IMR-90 (cell line): ENCODE data around the gene BRD8. TPM values are rescaled to one million over a fixed set of nuclear protein-coding genes. Genes with fewer than 3 reads are reported as not detected.
A peak's percentile ranks its signal among the peaks of the same experiment; 100 is the strongest.

Experiments used
- ATAC-seq: fragments of 200-7000 bp; cut with Tn5 transposase; 2 replicates; pipeline ENCODE4 v1.9.1; 2020; ENCODE audit warnings: low read depth, mild to moderate bottlenecking, moderate library complexity
- BruUV-seq: library from RNA; stranded (reverse); fragments of 400-500 nt; replicated peaks from 2 replicates; lab custom pipeline; 2021; lab: Mats Ljungman, UMichigan
- CTCF ChIA-PET: fragments of 300-600 bp; formaldehyde crosslinking; extraction: SDS; loops from one replicate; lab custom pipeline; 2021; ENCODE audit warnings: antibody characterized with exemption; lab: Yijun Ruan, JAX
- POLR2A ChIA-PET: fragments of 300-600 bp; sonication (Branson Sonifier 250); formaldehyde crosslinking; loops from one replicate; lab custom pipeline; 2022; ENCODE audit warnings: antibody characterized with exemption; ENCODE audit not compliant: unreplicated experiment; lab: Charles Lee
- DNase-seq: peaks from one replicate; pipeline ENCODE4 v3.0.0; 2013
- H2AFZ ChIP-seq: replicated peaks from 2 replicates; pipeline ENCODE3; 2013; ENCODE audit warnings: low read length, mild to moderate bottlenecking; ENCODE audit not compliant: poor library complexity
- H2AK5ac ChIP-seq: 2 replicates; pipeline ENCODE4 v1.6.1; 2013; ENCODE audit warnings: low read depth, low read length, inconsistent platforms
- H2AK9ac ChIP-seq: replicated peaks from 2 replicates; pipeline ENCODE3; 2013; ENCODE audit warnings: mild to moderate bottlenecking, low read depth, low read length, moderate library complexity; ENCODE audit not compliant: poor library complexity
- H2BK120ac ChIP-seq: 2 replicates; pipeline ENCODE4 v1.6.1; 2013; ENCODE audit warnings: low read depth, low read length, inconsistent platforms
- H2BK15ac ChIP-seq: 3 replicates; pipeline ENCODE4 v1.6.1; 2013; ENCODE audit warnings: low read depth, low read length, inconsistent platforms
- H2BK20ac ChIP-seq: 2 replicates; pipeline ENCODE4 v1.6.1; 2013; ENCODE audit warnings: low read depth, mild to moderate bottlenecking, inconsistent platforms, low read length, moderate library complexity
- H2BK5ac ChIP-seq: 2 replicates; pipeline ENCODE4 v1.6.1; 2013; ENCODE audit warnings: mild to moderate bottlenecking, low read depth, low read length, inconsistent platforms; ENCODE audit not compliant: poor library complexity, severe bottlenecking
- H3K14ac ChIP-seq: replicated peaks from 2 replicates; pipeline ENCODE4 v1.6.1; 2013; ENCODE audit warnings: low read depth, low read length, inconsistent platforms
- H3K18ac ChIP-seq: 2 replicates; pipeline ENCODE4 v1.6.1; 2013; ENCODE audit warnings: low read depth, low read length, control low read depth
- H3K23ac ChIP-seq: 2 replicates; pipeline ENCODE4 v1.6.1; 2013; ENCODE audit warnings: low read depth, low read length, inconsistent platforms
- H3K27ac ChIP-seq: 2 replicates; pipeline ENCODE4 v1.5.1; 2013; ENCODE audit warnings: mild to moderate bottlenecking, control low read depth, low read length; ENCODE audit not compliant: insufficient read depth
- H3K27me3 ChIP-seq: 2 replicates; pipeline ENCODE4 v1.6.1; 2013; ENCODE audit warnings: low read length; ENCODE audit not compliant: control insufficient read depth, insufficient read depth
- H3K36me3 ChIP-seq: 2 replicates; pipeline ENCODE4 v1.6.1; 2013; ENCODE audit warnings: low read length, mixed read lengths; ENCODE audit not compliant: control insufficient read depth, insufficient read depth
- H3K4ac ChIP-seq: 2 replicates; pipeline ENCODE4 v1.6.1; 2013; ENCODE audit warnings: low read depth, low read length, inconsistent platforms
- H3K4me1 ChIP-seq: 2 replicates; pipeline ENCODE4 v1.6.1; 2013; ENCODE audit warnings: low read length, mixed read lengths; ENCODE audit not compliant: control insufficient read depth, insufficient read depth
- H3K4me2 ChIP-seq: 2 replicates; pipeline ENCODE4 v1.6.1; 2013; ENCODE audit warnings: low read depth, mild to moderate bottlenecking, control low read depth, low read length, moderate library complexity
- H3K4me3 ChIP-seq: 2 replicates; pipeline ENCODE4 v1.5.1; 2013; ENCODE audit warnings: low read depth, mild to moderate bottlenecking, control low read depth, low read length, moderate library complexity; ENCODE audit not compliant: insufficient read depth
- H3K56ac ChIP-seq: 2 replicates; pipeline ENCODE4 v1.6.1; 2013; ENCODE audit warnings: low read length, inconsistent platforms; ENCODE audit not compliant: insufficient read depth; ENCODE audit errors: extremely low read depth
- H3K79me1 ChIP-seq, 2 experiments: 2 replicates each; pipeline ENCODE4 v1.6.1; 2013; ENCODE audit warnings: low read length in 2 of 2, inconsistent platforms in 1 of 2, low read depth in 1 of 2
- H3K9ac ChIP-seq: 2 replicates; pipeline ENCODE4 v1.6.1; 2013; ENCODE audit warnings: low read depth, low read length, control low read depth
- H3K9me1 ChIP-seq: 2 replicates; pipeline ENCODE4 v1.6.1; 2013; ENCODE audit warnings: low read length, inconsistent platforms; ENCODE audit not compliant: insufficient read depth
- H3K9me3 ChIP-seq: 2 replicates; pipeline ENCODE4 v1.6.1; 2013; ENCODE audit warnings: low read length; ENCODE audit not compliant: control insufficient read depth, insufficient read depth
- H4K20me1 ChIP-seq: 2 replicates; pipeline ENCODE4 v1.6.1; 2013; ENCODE audit warnings: low read length, inconsistent platforms; ENCODE audit not compliant: insufficient read depth
- H4K5ac ChIP-seq: 2 replicates; pipeline ENCODE4 v1.6.1; 2013; ENCODE audit warnings: mild to moderate bottlenecking, low read depth, low read length, control low read depth
- H4K8ac ChIP-seq, 2 experiments: 2 replicates each; pipeline ENCODE4 v1.6.1; 2013; ENCODE audit warnings: low read depth in 2 of 2, low read length in 2 of 2, control low read depth in 1 of 2, inconsistent platforms in 1 of 2
- H4K91ac ChIP-seq: 2 replicates; pipeline ENCODE4 v1.6.1; 2013; ENCODE audit warnings: low read depth, low read length, inconsistent platforms; ENCODE audit not compliant: insufficient read depth
- BHLHE40 ChIP-seq: fragments of 150-350 bp; IDR thresholded peaks from 2 replicates; pipeline ENCODE4 v1.6.1; 2016; ENCODE audit warnings: mild to moderate bottlenecking, low read depth, low read length
- CEBPB ChIP-seq: IDR thresholded peaks from 2 replicates; pipeline ENCODE4 v1.6.1; 2012; ENCODE audit warnings: low read depth, low read length, improper control_type of control experiment
- FOS ChIP-seq: fragments of 150-350 bp; IDR thresholded peaks from 2 replicates; pipeline ENCODE4 v1.6.1; 2016; ENCODE audit warnings: low read depth, low read length
- MAFK ChIP-seq: IDR thresholded peaks from 2 replicates; pipeline ENCODE4 v1.6.1; 2012; ENCODE audit warnings: low read depth, low read length, improper control_type of control experiment
- POLR2A ChIP-seq: IDR thresholded peaks from 2 replicates; pipeline ENCODE4 v1.6.1; 2012; ENCODE audit warnings: mild to moderate bottlenecking, low read depth, low read length
- SMC3 ChIP-seq: fragments of 150-350 bp; IDR thresholded peaks from 2 replicates; pipeline ENCODE4 v1.6.1; 2016; ENCODE audit warnings: low read depth, mild to moderate bottlenecking, antibody characterized with exemption, low read length, moderate library complexity
- dilution Hi-C: fragments of 300-500 bp; cut with HindIII; formaldehyde crosslinking; loops from one replicate; pipeline ENCODE4 v1.14.3; 2018; ENCODE audit warnings: low sequenced_read_pairs; ENCODE audit not compliant: unreplicated experiment
- in situ Hi-C: fragments of 300-500 bp; cut with MboI; formaldehyde crosslinking; loops from 3 replicates; pipeline ENCODE4 v1.14.3; 2019; ENCODE audit warnings: low sequenced_read_pairs, inconsistent platforms, mixed read lengths
- intact Hi-C: fragments of 100-400 bp; cut with micrococcal nuclease; formaldehyde crosslinking; loops from 2 replicates; pipeline ENCODE4 v1.10.0; 2022
- polyA plus RNA-seq, 3 experiments: library from polyadenylated mRNA; depleted of rRNA; stranded (reverse); fragments of >200 nt; gene quantifications; 2 replicates each; pipeline ENCODE4 v1.2.3, GENCODE V29; 2012; ENCODE audit warnings: low replicate concordance in 1 of 3
- total RNA-seq: library from RNA; depleted of rRNA; stranded (reverse); fragments of >200 nt; gene quantifications from 2 replicates; pipeline ENCODE4 v1.2.3, GENCODE V29; 2012
- TF ChIP-seq, protein P1 (sequence below): fragments of 150-350 bp; IDR thresholded peaks from 2 replicates; pipeline ENCODE4 v1.6.1; 2017; ENCODE audit warnings: mild to moderate bottlenecking, antibody characterized with exemption, low read length, low read depth

Gene BRD8
- total and polyA plus RNA-seq, 2 of the 4 experiments (the other 2 are of a cell fraction): 36.9 to 43.6 TPM

GRCh38 chr5:138178516-138179276 lies at the start of gene BRD8, which contains the start of gene KIF20A (continued):
- TF ChIP-seq MAFK: no peak
- TF ChIP-seq CEBPB: no peak
- no peak for TF ChIP-seq SMC3
- TF ChIP-seq, protein P1, sequence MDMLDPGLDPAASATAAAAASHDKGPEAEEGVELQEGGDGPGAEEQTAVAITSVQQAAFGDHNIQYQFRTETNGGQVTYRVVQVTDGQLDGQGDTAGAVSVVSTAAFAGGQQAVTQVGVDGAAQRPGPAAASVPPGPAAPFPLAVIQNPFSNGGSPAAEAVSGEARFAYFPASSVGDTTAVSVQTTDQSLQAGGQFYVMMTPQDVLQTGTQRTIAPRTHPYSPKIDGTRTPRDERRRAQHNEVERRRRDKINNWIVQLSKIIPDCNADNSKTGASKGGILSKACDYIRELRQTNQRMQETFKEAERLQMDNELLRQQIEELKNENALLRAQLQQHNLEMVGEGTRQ: no peak
- TF ChIP-seq FOS: 0 out of 2 replicates have a peak, but pooled peaks have one; percentile 12

GRCh38 chr5:138226910-138227309 lies 48.5 kb upstream of the BRD8 start:
- Histone ChIP-seq H3K9ac (no peak overlapping the region), H2BK20ac (no peak overlapping the region), H3K27me3 (peaks cover 10% of the 10 kb centered on the region), H3K4me2 (no peak overlapping the region), H2BK5ac (no peak overlapping the region), H3K4me1 (no peaks in the 10 kb centered on the region), H3K14ac (no peak overlapping the region), H3K18ac (no peak overlapping the region), H3K36me3 (no peaks in the 10 kb centered on the region), H3K56ac (no peak overlapping the region), H3K27ac (no peak overlapping the region), H4K91ac (no peak overlapping the region), H2AFZ (no peak overlapping the region), H4K8ac (no peak overlapping the region), H3K4me3 (no peak overlapping the region), H2AK5ac (no peak overlapping the region), H2BK120ac (no peak overlapping the region), H4K5ac (no peak overlapping the region), H3K4ac (no peak overlapping the region), H2BK15ac (no peak overlapping the region), H3K9me1 (no peaks in the 10 kb centered on the region), H4K20me1 (no peaks in the 10 kb centered on the region), H3K23ac (no peak overlapping the region), H2AK9ac (no peak overlapping the region), H3K79me1 (no peaks in the 10 kb centered on the region), H3K9me3 (peaks cover 7% of the 10 kb centered on the region)
- dilution Hi-C loops (no loop called here), in situ Hi-C loops (loop anchor here (10.0 kb wide), 1 partner anchor 188 kb away; no protein-coding TSS in a partner anchor), intact Hi-C loops (no loop called here)
- CTCF ChIA-PET: no interaction called here
- ATAC-seq (no peak), DNase-seq (no peak)
- BruUV-seq: no TSS peak
- no peak for TF ChIP-seq POLR2A
- TF ChIP-seq SMC3: no peak
- no peak for TF ChIP-seq BHLHE40
- POLR2A ChIA-PET: no interaction called here
